CD4-positive, alpha-beta T cell treated with Interleukin-17A for 1 hour (primary cell): ENCODE results near the gene PTPN1.
"Not testable (repeated sequence)": the region's sequence is repeated elsewhere in the genome, so short reads cannot be mapped to it uniquely, and the experiment has no call there.

Source experiments
- DNase-seq: peaks from one replicate; pipeline ENCODE4 v3.0.0-alpha.2; 2020

The PTPN1 gene

GRCh38 chr20:50509923-50510705, at the start of gene PTPN1:
TSS of gene PTPN1 (plus strand) at chr20:50510383. CDS start at chr20:50510528, 145 bp downstream.
- peak; percentile 99 for DNase-seq

- DNase-seq, result peak; percentile 83
Measured at GRCh38 chr20:50460608-50461267, 49.4 kb upstream of the PTPN1 start.

- no peak for DNase-seq
Measured at GRCh38 chr20:50462093-50462690, 48.0 kb upstream of the PTPN1 start.

GRCh38 chr20:50464026-50464724, 46.0 kb upstream of the PTPN1 start:
- DNase-seq, result peak; percentile 71

GRCh38 chr20:50464725-50465650, 45.2 kb upstream of the PTPN1 start:
- no peak for DNase-seq

- no peak for DNase-seq
Measured at GRCh38 chr20:50467174-50467573, 43.0 kb upstream of the PTPN1 start.

- DNase-seq, result peak; percentile 55
Measured at GRCh38 chr20:50467718-50468356, 42.3 kb upstream of the PTPN1 start.

GRCh38 chr20:50468378-50468798, 41.8 kb upstream of the PTPN1 start:
- no peak for DNase-seq

GRCh38 chr20:50469176-50469723, 40.9 kb upstream of the PTPN1 start:
- DNase-seq, result no peak

- DNase-seq, result no peak
Measured at GRCh38 chr20:50469796-50470195, 40.4 kb upstream of the PTPN1 start.

GRCh38 chr20:50470264-50470858, 39.8 kb upstream of the PTPN1 start:
- no peak for DNase-seq

- DNase-seq, result no peak
Measured at GRCh38 chr20:50471231-50471630, 39.0 kb upstream of the PTPN1 start.

GRCh38 chr20:50472693-50473664, 37.2 kb upstream of the PTPN1 start:
- DNase-seq, result no peak

- not testable (repeated sequence) for DNase-seq
Measured at GRCh38 chr20:50474356-50474755, 35.8 kb upstream of the PTPN1 start.

GRCh38 chr20:50475681-50476292, 34.4 kb upstream of the PTPN1 start:
- no peak for DNase-seq

- DNase-seq, result no peak
Measured at GRCh38 chr20:50477239-50477872, 32.8 kb upstream of the PTPN1 start.

- peak; percentile 83 for DNase-seq
Measured at GRCh38 chr20:50478162-50478990, 31.8 kb upstream of the PTPN1 start.

GRCh38 chr20:50481741-50482140, 28.4 kb upstream of the PTPN1 start:
- no peak for DNase-seq
